NCI-H1048 (cell line): Measurements from ENCODE around the gene OPCML.

Source experiments
- DNase-seq: peaks from one replicate; lab custom pipeline; 2025; lab: John Stamatoyannopoulos, UW

OPCML gene

DNA sequence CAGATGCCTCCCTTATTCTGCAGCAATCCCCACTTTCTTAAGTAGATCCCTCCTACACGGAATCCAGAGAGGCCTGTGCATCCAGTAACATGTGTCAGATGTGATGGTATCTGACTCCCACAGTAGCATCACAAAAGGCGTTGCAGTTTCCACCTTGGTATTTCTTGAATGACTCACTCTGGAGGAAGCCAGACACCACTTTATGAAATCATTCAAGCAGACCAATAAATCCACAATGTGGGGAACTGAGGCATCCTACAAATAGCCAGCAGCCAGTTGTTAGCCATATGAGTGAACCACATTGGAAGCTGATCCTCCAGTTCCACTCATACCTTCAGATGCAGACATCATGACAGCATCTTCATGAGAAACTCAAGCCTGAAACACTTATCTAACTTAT lies 798.1 kb downstream of the OPCML start:
- no peak for DNase-seq

DNA sequence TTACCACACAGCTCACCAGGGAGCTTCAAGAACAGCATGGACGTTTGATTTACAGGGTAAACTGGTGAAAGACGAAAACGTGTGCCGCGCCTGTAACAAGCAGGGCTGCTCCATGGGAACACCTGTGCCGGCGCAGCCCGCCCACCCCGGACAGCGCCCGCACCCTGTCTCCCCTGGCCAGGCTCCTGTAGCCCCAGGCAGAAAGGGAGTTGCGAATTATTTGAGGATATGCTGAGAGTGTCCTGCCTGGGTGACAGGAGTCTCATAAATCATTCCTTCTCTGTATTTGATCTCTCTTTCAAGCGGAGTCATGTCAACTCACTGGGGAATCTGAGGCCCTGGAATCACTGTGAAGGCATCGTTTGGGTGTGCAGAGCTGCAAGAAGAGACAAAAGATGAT lies 804.3 kb downstream of the OPCML start:
- DNase-seq, result no peak

DNA sequence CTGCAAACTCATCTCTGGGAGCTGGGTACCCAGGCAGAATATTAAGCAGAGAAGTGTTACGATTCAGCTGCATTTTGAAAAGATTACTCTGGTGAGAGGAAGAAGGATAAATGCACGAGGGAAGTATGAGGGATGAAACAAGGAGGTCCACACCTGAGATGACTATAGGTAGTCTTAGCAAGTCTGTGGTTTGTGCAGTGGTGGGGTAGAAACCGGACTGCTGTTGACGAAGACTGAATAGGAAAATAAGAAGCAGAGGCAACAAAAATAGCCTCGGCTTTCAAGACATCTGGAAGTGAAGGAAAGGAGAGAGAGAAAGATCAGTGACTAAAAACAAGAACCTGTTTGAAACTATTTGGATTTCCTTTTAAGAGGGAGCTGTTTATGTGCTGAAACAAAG lies 810.8 kb downstream of the OPCML start:
- DNase-seq, result no peak

DNA sequence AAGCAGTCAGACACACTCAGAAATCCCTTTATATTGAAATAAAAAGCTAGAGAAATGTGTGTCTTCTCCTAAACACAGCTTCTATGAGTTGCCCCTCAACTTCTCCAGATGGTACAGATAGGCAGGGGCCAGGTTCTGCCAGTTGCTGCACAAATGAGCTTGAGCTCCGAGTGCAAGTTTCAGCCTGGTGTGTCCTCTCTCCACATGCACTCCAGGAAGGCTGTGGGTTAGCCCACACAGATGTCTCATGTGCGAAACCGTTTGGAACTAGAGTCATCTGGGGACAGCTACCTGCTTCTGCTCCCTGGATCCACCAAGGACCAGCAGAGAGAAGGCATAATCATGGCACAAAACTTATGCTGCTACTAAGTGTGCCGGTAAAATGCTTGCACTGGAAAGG lies 812.6 kb downstream of the OPCML start:
- DNase-seq, result no peak

DNA sequence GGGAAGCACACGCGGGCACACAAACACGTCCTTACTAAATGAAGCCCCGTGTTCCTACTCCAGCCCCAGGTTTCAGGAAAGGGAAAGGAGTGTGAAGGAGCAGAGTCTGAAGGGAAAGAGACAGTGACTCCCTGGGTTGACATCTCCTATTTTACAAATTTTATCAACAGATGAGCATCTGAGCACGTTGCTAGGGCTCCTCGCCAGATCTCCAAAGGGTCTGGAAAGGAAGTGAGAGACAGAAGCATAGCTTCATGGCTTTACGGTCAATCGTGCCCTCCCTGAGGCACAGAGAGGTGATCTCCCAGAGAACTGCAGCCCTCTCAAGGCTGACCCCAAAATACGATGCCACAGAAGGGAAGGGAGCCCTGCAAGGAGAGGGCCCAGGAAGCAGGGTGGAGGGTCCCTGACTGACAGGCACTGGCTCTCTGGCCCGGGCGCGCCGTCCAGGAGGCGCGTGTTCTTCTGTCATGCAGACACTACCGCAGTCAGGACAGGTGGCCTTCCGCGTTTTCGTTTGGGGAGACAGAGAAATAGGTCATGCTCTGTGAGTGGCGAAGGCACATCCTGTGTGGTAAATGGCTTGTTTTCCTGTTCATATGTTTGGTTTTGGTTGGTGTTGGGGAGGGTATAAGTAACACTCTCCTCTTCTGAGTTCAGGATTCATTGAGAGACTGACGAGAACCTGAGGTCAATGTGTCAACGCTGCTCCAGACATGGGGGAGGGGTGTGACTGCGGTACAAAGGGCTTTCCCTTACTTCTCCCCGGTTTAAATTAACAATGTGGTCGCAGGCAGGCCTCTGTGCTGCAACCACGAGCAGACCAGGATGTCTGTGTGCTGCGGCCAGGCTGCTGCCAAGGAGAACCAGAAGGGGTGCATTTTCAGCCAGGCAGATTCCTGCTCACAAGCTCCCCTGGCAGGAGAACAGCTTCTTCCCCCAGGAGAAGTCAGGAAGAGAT lies 813.3 kb downstream of the OPCML start:
- DNase-seq, result no peak

DNA sequence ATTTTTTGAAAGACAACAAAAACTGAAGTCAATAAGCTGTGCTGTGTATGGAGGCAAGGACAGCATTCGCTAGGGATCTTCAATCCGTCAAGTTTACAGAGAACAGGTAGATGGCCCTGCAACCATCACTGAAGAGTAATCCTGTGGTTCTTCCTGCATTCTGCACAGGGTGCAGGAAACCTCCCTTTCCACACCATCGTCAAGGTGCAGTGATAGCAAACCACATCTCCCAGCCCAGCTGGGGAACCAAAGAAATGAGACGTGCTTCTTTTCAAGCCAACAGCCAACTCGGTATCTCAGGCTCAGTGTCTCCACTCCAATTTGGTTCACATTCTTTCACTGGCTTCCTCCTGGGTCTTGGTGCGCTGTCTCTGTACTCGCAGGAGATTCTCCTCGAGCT lies 814.5 kb downstream of the OPCML start:
- DNase-seq, result no peak

DNA sequence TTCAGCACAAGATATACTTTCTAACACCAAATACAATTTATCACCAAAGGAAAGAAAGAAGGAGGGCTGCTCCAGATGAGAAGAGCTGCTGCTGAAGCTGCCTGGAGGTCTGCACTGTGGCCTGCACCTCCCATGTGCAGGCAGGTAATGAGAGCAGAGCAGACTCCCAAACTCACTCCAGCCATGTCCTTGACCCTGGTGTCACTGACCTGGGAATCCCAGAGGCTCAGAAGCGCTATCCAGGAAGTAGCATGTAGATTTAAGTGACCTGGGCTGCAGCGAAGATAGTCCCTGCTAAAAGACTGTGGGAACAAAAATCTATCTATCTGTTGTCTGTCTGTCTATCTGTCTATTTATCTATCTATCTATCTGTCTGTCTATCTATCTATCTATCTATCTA lies 816.3 kb downstream of the OPCML start:
- no peak for DNase-seq

DNA sequence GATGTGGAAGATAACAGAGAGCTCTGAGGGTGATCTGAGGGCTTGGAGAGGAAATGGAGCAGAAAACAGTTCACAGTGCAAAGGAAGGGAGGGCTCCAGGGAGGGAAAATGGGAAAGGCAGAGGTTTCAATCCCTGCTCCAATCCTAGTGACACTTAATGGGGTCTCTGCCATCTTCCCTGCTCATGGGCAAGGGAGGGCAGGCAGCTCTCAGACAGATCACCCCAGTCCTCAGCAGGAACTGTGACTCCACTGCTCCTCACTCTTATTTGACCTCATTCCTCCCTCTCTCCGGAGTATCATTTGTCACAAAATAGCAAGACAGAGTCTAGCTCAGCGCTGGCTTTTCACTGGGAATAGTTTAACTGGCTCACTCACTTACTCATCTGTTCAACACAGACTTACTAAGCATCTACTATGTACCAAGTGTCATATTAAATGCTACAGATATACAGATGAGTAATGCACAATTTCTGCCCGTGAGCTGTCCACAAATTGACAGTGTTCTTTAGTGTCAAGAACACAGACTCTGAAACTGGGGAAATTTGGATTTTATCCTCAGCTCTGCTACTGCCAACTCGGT lies 817.4 kb downstream of the OPCML start:
- DNase-seq, result no peak

DNA sequence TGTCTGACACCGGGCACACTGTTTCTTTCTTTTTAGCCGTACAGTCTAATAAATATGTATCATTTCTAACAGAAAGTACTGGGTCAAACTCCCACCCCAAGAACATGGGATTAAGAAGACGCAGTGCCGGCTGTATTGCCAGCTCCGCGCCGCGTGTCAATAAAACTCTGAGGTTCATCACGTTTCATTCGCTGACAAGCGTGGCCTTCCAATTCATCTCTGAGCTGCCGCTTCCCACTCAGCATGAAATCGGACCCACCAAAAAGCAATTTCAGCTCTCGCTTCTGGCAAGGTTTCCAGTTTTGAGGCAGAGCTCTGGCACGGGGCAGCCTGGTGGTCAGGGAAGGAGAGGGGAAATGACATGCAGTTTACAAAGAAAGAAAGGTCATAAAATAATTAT lies 819.8 kb downstream of the OPCML start:
- DNase-seq, result no peak

DNA sequence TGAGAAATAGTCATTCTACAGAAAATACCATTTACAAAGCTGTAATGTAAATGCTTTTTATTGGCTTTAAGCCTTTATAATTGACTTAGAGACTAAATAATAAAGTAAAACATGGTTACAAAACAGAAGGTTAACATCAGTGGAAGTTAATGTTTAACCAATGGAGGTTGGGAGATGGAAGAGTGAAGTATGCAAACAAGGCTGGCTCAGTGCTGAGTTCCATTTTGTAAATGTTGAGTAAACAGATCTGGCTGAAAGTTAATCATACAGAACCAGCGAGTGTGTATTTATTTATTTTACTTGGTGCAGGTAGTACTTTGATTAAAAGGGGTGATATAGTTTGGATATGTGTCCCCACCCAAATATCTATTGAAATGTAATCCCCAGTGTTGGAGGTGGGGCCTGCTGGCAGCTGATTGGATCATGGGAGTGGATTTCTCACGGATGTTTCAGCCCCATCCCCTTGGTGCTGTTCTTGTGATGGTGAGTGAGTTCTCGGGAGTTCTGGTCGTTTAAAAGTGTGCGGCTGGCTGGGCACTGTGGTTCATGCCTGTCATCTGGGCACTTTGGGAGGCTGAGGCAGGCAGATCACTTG lies 827.4 kb downstream of the OPCML start:
- DNase-seq, result no peak

DNA sequence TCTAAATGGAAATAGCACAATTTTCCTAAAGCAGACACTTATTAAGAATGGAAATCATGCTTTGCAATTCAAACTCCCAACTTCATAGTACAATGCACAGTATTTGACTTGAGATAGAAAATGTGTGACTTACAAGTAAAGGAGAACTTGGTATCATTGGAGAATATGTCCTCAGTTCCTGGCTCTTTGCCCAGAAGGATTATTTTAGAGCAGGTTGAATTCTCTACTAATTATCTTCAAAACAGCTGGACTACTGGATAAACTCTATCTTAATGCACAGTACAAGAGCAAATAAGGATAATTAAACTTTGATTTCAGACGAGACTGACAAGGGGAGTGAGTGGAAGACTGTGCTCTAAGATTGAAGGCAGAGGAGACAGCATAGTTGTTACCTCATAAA lies 839.4 kb downstream of the OPCML start:
- DNase-seq, result no peak

DNA sequence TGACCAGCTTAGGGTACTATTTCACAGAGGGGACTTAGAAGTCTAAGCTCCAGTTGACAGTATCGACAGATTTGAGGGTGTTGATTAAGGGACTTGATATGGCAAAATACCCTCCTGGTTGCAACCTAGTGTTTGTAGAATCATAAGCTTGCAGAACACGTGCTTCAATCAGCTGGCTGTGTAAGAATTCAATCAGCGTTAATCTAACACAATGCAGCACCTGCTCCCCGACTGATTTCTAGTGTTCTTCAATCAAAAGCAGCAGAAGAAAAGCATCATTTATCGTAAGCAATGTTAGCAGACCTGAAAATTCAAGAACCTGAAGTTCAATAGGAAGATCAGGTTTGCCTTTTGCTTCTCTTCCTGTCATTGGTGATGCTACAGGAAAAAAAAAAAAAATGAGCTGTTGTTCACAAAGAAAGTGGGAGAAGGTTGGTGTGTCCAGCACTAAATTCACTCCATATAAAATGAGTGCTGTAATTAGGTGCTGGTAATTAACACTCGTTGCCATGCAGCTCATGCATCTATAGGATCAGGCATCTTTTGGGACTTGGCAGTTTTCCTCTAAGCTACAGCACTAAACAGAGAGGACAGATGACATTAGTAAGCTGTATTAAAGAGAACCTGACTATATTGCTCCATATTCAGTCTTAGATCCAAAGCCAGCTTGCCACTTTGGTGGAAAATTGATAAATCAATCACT lies 840.3 kb downstream of the OPCML start:
- DNase-seq, result no peak

DNA sequence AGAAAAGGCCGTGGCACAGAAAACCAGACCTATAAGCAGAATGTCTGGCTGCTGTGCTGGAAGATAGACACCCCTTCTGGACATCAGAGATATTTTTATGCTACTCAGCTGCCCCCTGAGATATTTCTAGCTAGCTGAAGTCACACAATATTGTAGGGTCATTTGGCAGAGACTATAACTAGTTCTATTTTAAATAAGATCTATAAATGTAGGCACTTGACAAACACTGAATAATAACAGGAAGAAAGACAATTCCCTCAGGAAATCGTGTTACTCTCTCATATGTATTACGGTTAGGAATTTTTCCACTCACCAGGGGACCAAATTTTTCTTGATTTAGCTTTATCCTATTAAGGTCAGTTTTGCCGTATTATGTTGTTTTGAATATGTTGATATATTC lies 845.4 kb downstream of the OPCML start:
- no peak for DNase-seq

DNA sequence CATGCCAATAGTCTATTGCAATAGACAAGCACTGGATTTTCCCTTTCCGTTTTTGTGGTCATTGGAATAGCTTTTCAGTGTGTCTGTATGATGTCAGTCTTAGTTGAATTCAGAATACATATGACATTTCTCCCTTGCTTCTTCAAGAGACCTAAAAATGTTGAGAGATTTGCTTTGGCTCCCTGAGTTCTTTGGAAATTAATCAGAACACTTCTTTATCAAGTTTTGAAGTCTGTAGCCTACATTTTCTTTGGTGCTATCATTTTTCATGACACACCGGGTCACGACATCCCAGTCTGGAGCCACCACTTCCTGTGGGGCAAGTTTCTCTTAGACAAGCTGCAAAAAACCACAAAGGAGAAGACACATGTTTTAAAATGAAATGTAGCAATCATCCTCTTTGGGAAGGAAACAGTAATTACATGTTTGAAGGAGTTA lies 847.1 kb downstream of the OPCML start:
- no peak for DNase-seq

DNA sequence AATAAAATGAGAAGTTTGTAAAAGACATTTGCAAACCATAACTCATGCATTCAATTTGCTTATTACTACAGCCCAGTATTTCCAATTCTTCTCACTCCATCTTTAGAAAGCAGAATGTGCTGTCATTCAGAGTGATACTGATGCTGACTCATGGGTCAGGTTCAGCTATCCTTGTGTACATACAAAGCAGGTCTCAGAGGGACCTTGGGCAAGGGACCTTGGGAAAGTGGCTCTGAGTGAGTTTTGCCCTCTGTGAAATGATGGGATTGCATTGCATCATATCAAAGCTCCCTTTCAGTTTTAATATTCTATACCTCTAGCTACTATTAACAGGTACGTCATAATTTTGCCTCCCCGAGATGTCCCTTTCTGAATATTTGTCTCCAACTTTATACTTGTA lies 848.7 kb downstream of the OPCML start:
- no peak for DNase-seq

DNA sequence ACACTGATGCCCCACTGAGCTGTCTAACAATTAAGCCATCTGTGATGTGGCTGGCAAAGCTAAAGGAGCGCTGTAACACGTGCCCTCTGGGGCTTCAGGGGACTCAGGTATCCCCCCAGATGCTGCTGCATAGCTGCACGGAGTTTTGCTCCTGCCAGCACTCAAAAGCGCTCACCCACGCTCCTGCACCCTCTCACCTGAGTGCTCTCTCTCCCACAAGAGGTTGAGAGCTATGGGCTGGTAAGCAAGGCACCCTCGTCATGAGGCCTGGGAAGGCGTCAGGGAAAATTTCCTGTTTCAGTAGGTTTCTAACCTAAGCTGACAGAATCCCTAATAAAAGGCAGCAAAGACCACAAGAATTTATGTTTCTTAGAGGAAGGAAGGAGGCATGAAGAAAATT lies 850.3 kb downstream of the OPCML start:
- no peak for DNase-seq

DNA sequence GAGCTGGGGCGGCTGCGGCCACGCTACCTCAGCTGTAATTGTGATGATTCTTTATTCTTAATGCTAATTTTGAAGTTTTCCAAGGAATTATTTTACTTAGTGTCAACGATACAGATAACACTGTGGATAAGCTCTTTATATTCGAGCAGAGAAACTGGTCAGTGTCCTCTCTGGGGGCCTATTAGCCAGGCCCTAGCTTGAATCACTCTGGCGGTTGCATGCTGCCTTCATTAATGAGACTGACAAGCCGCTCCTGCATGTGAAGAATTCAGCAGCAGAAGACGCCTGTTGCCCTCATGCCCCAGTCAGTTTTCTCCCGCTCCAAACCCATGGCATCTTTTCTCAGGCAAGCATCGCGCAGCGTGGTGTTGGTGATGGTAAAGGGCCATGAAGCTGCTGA lies 851.7 kb downstream of the OPCML start:
- DNase-seq, result no peak

DNA sequence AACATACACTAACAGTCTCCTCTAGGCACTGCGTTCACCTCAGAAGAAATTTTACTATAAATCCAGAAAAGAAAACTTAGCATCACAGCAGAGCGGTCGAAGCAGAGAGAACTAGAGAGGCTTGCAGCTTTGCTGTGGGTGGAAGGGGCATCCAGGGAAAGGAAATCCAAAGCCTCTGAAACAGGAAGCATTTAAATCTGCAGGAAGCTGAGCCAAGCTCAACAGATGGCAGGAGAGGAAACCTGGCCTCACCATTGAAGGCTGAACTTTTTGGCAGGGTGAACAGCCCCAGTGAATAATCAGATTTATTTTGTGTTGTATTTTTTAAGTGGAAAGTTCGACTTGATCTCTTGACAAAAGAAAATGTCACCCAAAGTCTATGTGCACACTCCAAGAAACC lies 858.1 kb downstream of the OPCML start:
- DNase-seq, result no peak

DNA sequence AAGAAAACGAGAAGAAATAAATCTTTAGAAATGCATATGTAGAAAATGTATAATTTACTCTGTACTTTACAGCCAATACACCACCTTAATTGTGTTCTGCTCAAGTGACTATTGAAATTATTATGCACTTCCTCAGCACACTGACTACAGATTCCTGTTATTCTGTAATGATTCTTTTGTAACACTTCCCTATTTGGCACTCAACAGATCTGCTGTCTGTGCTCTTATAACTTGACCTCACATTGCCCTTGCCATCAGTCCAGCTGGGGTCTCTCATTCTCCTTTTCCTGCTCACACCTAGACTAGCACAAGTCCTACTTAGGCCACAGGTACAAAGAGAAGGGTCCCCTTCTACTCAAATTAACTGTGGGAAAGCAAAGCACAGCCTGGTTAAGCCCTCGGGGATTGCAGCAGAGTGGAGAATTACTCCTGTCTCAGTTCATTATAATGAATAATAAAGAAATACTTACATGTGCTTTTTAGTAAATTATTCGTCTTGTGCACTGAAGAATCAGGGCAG lies 860.4 kb downstream of the OPCML start:
- DNase-seq, result no peak

DNA sequence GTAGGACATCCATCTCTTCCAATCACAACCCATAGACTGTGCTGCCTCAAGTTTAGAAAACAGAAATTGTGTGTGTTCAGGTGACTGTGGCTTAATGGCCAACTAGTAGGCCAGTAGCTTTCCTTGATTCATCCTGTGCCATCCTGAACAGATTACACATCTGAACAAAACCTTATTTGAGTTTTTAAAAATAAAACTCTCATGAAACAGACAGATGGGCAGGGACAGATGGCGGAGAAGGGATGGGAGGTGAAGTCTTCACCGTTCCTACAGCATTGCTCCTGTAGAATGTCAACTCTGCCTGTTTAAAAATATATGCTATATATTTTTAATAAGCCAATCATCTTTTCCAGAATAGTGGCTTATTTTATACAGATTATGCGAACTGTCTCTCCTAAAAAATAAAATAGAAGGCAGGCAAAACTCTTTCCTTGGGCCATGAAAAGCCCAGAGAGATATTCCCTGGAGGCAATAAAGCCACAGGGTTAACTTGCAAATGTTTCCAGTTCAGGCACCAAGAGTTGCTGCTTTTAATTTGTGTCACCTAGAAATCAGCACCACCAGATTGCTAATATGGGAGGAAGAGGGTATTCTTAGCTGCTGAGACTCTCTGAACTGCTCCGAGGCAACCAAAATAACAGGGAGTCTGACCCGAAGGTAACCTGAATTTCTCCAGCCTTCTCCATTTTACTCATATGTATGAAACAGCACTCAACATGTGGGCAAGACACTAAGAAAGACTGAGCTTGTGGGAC lies 861.2 kb downstream of the OPCML start:
- no peak for DNase-seq

DNA sequence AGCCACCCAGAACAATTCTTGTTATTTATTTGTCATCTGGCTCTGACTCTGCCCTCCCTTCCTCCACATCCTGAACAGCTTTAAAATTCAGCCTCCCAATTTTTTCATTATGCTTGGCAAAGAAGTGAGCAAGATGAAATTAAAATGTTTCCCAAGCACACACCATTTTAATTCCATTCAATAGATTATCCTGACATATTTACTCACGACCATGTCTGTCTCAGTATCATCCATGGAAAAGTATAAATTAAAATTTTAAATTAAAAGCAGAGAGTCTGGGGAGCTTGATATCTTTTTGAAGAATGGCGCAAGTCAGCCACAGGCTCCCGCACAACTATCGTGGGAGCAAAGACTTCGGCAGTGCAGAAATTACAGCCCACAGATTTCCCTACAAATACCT lies 862.4 kb downstream of the OPCML start:
- no peak for DNase-seq

DNA sequence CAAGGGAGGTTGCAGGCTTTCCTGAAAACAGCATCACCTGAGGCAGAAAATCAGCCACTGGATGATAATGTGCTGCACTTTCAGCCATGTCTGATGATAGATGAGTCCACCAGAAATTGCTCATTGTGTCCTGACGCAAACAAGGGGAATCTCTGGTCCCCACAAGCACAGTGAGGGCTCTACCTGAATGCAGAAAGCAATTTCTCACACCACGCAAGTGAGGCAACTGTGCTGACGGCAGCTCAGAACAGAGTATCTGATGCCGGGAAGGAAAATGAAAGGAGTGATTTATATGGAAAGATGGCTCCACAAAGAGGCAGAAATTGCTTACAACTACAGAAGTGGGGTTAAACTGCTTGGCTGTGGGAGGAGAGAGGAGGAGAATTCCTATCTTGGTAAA lies 867.1 kb downstream of the OPCML start:
- no peak for DNase-seq
